GM18861 (cell line): ENCODE results near the gene IQCC.
A peak's percentile ranks its signal among the peaks of the same experiment; 100 is the strongest.

Experiments
- ATAC-seq: cut with Tn5 transposase; IDR thresholded peaks from one replicate; pipeline ENCODE4 v1.9.1; 2021; ENCODE audit not compliant: unreplicated experiment

Gene IQCC

GRCh38 chr1:32255072-32256071 is 49.9 kb downstream of the IQCC start:
- peak; percentile 35 for ATAC-seq

GRCh38 chr1:32256473-32257226 is 51.2 kb downstream of the IQCC start:
- no peak for ATAC-seq

DNA sequence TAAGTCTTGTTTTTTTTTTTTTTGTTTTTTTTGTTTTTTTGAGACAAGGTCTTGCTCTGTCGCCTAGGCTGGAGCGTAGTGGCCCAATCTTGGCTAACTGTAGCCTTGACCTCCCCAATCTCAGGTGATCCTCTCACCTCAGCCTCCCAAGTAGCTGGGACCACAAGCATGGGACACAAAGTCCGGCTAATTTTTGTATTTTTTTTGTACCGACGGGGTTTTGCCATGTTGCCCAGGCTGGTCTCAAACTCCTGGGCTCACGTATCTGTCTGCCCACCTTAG is 51.7 kb downstream of the IQCC start:
- ATAC-seq = no peak
